ENCODE data around the gene HMCES.
A peak's percentile ranks its signal among the peaks of the same experiment; 100 is the strongest.

Gene HMCES

DNA sequence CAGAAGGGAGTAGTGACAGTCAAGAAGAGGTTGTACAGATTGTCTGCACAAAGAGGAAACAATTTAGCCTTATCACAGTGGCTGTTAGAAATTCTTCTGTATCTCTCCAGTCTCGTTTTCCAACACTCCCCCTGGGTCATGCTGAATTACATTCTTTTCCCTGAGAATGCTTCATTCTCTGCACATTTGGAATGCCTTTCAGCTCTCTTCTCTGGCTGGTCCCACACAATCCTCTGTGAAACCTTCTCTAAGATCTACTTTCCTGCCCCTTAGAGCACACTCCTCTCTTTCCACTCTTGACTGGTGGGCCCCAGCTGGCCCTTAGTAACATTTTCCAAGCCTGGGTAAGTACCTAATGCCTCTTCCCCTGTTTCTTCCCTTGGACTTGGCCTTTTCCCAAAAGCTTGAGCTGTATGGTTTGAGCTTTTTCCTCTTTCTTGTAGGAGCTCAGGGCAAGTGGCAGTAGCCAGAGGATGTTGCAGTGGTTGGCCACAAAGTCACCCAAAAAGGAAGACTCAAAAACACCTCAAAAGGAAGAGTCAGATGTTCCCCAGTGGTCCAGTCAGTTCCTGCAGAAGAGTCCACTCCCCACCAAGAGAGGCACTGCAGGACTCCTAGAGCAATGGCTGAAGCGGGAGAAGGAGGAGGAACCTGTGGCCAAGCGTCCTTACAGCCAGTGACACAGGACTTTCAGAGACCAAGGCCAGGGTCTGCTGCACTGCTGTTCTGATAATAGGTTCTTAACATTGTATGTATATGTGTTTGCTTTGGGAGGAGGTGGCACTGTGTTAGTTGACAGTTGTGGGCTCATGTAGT is 25.7 kb downstream of the HMCES start:
- DNase-seq (ENCODE audit: low read depth in 2 of 3, low spot score in 2 of 3) = no peak

DNA sequence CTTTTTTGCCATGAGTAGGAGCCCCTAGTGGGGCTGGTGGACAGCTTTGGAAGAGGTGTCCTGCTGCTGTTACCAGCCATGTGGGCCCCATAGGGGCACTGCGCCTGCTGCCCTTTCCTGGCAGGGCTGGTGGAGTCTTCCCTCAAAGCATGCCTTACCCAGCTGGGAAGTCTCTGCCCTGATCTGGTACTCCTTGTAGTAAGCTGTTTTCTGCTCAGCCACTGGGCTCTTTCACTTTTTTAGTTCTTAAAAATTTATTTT is 26.2 kb downstream of the HMCES start:
- no peak for DNase-seq (ENCODE audit: low read depth in 2 of 3, low spot score in 2 of 3)

DNA sequence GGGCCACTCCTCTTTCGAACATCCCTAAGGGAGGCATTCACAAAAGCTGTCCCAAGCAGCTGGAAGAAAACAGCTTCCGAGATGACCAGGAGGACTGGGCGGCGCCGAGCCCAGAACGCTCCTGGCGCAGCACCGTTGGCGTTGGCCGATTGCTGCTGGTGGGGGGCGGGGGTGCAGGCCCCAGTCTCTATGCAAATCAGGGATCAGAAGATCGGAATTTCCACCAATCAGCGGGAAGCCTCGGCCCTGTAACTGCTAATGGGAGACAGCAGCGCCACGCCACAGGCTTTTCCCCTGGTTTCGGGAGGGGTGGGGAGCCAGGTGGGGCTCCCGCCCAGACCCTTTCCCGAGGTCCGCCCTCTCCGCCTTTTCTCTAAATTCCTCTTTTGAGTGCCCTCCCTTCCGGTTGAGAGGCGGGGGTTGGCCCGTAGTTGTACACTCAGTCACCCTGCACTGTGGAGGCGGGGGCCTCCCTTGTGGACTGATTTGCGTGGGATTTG is 27.0 kb downstream of the HMCES start:
- DNase-seq (ENCODE audit: low read depth in 2 of 3, low spot score in 2 of 3) = no peak

DNA sequence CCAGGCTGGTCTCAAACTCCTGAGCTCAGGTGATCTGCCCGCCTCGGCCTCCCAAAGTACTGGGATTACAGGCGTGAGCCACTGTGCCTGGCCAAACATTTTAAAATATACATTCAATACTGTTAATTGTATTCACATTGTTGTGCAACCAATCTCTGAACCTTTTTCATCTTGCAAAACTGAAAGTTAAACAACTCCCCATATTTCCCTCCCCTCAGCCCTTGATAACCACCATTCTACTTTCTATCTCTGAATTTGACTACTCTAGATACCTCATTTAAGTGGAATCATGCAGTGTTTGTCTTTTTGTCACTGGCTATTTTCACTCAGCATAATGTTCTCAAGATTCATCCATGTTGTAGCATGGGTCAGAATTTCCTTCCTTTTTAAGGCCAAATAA is 30.0 kb downstream of the HMCES start:
- no peak for DNase-seq (ENCODE audit: low read depth in 2 of 3, low spot score in 2 of 3)

DNA sequence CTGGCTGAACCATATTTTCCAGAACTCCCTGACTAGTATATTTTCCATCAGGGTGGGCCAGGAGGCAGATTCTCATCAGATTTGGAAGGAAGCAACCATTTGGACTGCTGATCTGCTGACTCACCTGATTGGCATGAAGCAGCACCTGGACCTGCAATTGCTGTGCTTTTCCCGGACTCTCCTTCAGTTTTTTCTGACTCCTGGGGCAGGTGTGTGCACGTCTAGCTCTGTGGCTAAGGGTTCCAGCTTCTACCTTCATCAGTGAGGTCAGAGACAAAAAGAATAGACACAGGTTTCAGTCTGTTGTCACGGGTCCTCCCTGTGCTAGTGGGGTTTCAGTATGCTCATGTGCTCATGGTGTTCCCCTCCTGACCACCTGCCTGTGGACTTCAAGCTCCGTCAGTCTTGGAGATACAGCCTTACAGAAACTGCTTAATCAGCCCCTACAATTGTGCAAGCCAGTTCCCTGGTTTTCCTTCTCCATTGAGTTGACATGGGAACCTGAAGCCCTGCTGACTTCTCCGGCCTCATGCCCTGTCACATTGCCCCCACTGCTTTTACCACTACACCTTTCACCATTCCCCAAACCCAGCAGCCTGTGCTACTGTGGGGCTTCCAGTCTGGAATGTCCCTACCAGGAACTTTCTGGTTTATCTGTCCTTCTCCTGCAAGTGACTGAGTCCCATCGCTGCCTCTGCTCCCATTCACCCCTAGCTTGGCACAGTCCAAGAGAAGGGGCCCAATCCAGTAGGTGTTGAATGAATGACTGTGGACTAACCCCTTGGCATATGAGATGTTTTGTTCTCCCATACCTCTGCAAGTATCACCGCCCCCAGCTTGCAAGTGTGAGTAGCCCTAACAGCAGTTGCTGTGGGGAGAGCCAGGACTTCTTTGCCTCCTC is 31.7 kb downstream of the HMCES start:
- DNase-seq (ENCODE audit: low read depth in 2 of 3, low spot score in 2 of 3) = no peak

DNA sequence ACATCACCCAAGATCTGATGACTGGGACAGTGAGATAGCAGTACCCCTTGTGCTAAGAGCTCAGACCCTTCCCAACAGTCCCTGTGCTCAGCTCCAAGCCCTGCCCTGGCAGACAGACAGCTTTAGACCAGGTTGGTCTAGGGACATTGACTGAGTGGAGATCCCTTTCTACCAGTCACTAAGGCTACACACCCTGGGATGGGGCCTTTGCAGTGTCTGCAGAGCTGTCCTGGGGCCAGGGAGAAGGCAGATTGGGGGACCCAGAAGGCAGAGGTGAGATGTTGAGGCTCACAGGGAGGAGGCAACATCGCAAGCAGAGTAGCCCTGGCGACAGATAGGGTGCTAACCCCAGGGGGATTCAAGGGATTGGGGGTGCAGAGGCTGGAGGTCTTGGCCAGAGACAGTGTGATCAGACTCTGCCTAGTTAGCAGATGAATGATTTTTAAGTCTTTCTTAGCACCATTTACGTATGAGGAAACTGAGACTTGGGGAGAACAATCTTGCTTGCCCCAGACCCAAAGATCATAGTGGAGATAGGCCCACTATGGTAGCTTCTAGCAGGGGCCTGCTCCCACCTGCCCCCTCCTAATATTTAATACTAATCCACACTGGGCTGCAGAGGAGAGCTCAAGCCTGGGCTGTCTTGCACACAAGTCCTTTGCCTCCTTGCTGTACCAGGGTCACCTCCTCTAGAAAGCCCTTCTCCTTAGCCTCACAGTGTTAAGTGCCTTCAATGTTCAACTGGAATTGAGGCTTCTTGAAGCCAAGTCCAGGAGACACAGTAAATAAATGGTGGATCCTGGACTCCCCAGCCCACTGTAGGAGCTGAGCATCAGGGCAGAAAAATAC is 32.6 kb downstream of the HMCES start:
- no peak for DNase-seq (ENCODE audit: low read depth in 2 of 3, low spot score in 2 of 3)

DNA sequence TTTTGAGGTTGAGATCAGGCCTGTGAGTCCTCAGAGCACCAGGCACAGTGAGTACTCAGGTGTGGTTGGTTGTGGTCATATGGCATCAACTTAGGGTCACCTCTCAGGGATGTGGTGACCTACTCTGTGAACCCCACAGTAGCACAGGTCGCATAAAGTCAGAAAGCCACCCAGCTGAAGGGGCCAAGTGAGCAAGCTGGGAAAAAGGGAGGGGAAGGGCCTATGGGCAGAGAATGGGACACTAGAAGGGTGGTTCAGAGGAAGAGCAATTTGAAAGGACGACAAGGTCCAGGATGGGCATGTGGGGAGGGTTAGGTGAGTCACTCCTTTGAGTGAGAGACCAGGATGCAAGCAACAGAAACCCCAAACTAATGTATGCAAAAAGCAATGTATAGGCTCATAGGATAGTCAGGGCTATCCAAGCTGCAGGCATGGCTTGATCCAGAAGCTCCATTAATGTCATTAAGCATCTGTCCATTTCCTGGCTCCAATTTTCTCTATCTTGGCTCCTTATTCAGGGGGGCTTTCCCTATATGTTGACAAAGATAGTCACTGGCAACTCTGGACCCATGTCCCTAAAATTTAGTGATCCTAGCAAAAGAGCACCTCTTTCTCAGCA is 33.5 kb downstream of the HMCES start:
- DNase-seq (ENCODE audit: low read depth in 2 of 3, low spot score in 2 of 3) = no peak

DNA sequence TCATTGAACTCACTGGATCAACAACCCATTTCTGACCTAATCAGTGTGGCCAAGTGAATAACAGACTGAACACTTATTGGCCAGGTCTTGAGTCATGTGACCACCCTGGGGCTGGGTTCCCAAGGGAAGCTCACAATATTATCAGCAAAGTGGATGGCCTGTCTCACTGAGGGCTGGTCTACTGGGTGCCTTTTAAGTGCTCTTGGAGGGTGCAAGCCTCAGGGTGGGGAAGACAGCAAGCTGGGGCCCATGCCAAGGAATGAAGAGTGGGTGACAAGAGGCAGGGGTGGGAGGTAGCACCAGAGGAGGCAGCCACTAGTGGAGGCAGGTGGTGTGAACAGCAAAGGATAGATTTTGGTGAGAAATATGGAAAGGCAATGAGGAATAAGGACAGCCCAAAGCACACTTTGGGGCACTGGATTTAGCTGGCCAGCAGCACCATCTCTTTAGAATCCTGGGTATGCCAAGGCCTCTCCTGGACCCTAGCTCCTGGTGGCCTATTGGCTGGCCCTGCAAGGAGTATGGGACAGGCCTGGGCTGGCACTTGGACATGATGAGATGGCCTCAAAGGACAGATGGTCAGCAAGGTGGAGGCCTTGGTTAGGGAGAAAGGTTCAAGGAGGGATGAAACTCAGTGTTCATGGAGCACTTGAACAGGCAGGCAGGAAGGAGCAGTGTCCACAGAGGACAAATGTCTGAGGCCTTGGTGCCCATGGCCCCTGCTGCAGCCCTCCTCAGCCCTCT is 34.2 kb downstream of the HMCES start:
- DNase-seq (ENCODE audit: low read depth in 2 of 3, low spot score in 2 of 3) = no peak

DNA sequence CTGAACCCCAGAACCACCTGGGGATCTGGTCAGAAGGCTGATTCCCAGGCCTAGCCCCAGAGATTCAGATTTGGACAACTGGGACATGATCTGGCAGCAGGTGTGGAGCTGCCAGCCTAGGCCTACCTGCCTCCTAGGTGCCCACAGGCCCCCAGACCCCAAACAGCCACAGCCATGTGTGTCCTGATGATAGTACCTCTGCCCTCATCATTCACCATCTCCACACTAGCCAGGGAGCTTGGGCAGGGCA is 34.7 kb downstream of the HMCES start:
- no peak for DNase-seq (ENCODE audit: low read depth in 2 of 3, low spot score in 2 of 3)

DNA sequence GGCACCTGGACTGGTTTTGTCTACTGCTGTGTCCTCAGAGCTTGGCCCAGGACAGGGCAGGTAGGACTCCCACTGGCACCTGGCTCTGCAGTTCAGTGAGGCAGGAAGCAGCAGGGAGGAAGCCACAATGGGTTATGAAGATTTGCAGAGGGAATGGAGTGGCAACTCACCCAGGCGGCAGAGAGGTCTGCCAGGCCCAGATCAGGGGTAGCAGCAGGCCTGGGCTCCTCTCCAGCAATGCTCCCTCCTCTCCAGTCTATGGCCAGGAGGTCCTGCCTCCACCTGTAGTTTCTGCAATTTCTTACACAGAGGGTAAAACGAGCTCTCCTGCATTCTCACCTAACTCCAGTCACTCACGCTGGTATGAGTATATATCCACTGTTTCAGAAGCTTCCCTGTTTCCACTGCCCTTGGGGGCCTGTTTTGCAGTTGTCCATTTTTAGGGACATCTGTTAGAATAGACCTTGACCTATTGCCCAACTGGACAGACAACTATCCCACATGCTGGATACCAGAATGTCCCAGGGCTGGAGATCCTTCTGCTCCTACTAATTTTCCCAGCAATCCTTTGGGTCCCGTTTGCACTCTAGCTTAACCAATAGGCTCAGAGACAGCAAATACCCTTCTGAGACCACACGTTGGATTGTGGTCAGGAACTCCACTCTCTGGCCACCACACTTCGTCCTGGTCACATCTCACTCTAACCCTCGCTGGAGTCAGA is 35.2 kb downstream of the HMCES start:
- peak in 1 of 3 experiments; percentile 8 for DNase-seq (ENCODE audit: low read depth in 2 of 3, low spot score in 2 of 3)

DNA sequence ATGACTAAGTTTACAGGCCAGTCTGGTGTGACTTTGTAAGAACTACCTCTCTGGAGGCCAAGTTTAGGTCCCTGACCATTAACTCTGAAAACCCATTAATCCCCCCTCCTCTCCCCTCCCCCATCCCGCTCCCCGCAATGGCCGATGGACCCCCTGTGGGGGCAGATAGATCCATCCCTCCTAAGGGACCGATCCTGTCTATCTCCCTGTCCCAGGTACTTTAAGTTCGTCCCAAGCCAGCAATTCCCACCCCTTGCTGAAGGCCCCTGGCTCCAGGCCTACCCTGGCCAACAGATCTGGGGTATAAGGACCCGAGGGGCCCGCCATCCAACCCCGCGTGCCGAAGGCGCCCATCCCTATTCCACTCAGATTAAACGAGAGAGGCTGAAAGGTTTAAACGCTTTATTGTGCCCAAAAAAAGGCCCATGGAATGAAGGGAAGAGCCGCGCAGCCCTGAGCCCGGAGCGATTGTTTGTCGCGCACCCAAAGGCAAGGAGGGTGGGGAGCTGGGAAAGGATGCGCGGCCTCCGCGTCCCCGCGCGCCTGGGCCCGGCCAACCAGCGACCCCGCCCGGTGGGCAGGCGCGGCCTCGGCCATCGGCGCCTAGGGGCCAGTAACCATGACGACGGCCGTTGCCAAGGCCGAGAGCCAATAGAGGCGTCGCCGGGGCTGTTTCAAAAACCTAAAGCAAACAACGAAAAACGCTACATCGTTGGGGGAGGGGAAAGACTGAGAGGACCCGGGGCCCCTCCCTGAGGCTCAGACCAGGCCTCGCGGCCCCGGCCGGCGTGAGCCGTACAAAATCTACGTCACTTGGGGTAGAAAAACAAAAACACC is 35.9 kb downstream of the HMCES start:
- DNase-seq (ENCODE audit: low read depth in 2 of 3, low spot score in 2 of 3) = peak in 1 of 3 experiments; percentile 30

DNA sequence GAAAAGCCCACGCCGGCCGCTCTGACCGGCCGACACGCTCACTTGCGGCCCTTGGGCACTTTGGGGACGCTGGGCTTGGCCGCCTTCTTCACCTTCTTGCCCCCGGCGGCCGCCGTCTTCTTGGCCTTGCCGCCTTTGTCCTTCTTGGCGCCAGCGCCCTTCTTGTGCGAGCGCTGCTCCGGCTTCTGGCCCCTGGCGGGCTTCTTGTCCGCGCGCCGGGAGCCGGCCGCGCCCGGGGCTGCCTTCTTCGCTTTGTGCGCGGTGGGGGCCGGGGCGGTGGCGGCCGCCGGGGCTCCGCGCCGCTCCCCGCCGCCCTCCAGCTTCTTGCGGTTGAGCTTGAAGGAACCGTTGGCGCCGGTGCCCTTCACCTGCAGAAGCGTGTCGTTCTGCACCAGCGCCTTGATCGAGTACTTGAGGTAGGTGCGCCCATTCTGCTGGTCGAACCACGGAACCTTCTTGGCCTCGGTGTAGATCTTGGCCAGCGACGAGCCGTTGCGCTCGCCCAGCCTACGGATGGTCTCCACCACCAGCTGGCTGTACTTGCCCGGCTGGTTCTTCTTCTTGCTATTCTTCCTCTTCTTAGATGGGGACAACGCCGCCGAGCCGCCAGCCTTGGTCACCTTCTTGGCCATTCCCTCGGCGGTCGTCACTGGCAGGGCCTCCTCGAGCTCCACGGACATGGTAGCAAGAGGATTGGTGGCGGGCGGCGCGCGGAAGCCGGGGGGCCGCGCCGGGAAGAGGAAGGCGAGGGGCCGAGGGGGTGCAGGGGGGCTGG is 36.7 kb downstream of the HMCES start:
- DNase-seq (ENCODE audit: low read depth in 2 of 3, low spot score in 2 of 3) = peak in 2 of 3 experiments; percentile 33 to 39

DNA sequence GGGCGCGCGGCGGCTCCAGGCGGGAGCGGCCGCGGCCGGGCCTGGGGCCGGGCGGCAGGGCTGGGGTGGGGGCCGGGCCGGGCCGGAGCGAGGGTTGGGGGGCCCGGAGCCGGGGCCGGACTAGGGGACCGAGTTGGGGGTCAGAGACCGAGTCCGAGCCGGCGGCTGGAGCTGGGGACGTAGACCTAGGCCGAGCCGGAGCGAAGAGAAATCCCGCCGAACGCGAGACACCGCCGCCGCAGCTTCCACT is 37.3 kb downstream of the HMCES start:
- no peak for DNase-seq (ENCODE audit: low read depth in 2 of 3, low spot score in 2 of 3)

DNA sequence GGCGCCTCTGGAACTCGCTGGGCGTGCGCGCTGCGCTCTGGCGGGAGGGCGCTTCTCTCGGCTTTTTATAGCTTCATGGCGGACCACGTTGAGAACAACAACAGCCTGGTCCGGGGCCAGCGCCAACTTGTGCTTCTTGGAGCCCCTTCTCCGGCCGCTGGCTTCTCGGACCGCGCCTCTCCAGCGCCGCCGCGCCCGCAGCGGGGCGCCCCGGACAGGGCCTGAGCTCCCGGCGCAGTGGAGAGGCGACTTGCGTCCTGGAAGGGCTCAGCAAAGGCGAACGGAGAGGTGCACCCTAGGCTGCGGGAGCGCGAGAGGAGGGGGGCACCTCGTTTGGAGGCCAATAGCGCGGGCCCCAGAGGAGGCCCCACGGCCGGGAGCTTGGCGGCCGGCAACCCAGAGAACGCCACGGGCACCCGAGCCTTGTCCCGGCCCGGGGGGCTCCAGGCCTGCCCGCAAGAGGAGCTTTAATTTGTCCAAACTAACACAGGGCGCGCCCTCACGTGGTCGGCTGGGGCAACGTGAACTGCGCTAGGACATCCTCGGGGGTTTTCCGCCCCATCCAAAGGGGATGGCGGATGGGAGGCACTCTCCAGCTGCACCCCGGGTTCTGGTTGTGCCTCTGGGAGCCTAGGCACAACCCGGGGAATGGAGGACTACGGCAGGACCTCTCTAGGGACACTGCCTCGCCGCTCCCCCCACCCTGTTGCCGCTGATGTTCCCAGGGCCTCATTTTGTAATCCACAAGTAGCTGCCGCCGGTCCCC is 37.8 kb downstream of the HMCES start:
- peak; percentile 61 to 99 (median 99) for DNase-seq (ENCODE audit: low read depth in 2 of 3, low spot score in 2 of 3)

DNA sequence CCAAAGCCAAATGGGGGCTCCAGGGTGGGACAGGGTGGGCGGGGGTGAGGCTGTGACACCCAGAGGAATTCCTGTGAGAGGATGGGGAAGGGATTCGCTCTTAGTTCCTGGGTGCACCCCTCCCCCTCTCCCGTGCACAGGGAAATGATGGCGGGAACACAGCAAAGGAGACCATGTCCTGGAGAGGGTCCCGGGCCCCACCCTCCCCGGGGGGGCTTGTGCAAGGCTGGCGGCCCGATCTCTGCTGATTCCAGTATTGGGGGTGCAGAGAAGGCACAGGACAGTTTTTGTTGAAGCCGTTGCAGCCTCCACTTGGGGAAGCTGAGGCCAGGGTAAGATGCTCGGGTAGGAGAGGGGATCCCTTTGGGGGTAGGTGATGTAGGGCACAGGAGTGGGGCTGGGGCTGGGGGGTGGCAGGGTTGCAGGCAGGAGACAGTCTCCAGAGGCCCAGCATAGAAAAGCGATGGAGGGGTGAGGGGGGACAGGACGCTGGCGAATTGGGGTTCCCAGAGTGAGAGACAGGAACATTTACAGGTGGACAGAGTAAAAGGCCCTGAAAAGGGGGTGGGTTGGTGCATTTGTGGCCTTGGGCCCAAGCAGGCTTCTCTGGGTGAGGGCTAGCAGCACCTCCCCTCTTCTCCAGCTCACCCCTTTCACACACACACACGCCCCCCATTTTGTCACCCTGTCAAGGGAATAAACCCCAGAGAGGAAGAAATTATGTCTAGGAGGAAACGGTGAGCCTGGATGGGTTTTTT is 38.5 kb downstream of the HMCES start:
- DNase-seq (ENCODE audit: low read depth in 2 of 3, low spot score in 2 of 3) = no peak

DNA sequence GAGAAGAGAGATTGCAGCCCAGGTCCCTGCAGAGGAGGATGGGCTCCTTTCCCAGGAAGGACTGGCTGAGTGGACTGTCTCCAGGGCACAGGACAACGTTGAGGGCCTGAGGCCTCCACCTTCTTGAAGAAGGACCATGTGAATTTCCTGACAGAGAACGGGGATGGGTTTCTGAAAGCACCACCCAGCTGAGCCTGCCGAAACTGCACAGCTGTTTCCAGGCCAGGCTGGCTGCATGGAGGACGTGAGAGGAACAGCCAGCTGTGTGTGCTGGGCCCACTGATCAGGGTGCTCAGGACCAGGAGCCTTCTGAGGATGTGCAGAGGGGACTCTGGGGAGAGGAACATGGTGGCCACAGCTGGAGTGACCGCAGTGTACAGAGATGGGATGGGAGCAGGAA is 39.2 kb downstream of the HMCES start:
- no peak for DNase-seq (ENCODE audit: low read depth in 2 of 3, low spot score in 2 of 3)

DNA sequence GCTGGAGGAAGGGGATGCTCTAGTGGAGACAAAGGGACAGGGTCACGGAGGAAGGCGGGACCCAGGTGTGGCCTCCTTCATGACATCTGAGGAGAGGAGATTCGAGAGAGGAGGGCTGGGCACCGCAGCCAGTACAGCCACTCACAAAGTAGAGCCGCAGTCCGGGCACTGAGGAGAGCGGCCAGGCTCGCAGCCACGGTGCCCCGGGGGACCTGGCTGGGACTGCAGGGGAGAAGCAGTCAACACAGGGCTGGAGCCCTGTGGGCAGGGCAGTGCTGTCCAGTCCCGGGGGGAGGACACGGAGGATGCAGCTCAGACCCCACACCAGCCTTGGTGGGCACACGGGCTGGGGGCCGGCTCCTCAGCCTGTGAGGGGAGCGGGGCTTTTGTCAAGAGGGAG is 40.3 kb downstream of the HMCES start:
- no peak for DNase-seq (ENCODE audit: low read depth in 2 of 3, low spot score in 2 of 3)

Data from activated CD8-positive, alpha-beta memory T cell treated with anti-CD3 and anti-CD28 coated beads for 48 hours (primary cell).